HG03354 (cell line): ENCODE data around the gene GPX8.

Experiments used
- ATAC-seq: cut with Tn5 transposase; IDR thresholded peaks from one replicate; pipeline ENCODE4 v1.9.1; 2021; ENCODE audit warnings: mild to moderate bottlenecking; ENCODE audit not compliant: unreplicated experiment, poor library complexity, severe bottlenecking

Gene GPX8

GRCh38 chr5:55172051-55172899, 12.3 kb downstream of the GPX8 start:
- ATAC-seq, result peak; percentile 75

- ATAC-seq, result peak; percentile 89
Measured at GRCh38 chr5:55172937-55173686, 13.1 kb downstream of the GPX8 start, which contains the start of gene CDC20B. TSS of gene CDC20B (minus strand) at chr5:55173177. CDS start at chr5:55173000, 177 bp downstream.

DNA sequence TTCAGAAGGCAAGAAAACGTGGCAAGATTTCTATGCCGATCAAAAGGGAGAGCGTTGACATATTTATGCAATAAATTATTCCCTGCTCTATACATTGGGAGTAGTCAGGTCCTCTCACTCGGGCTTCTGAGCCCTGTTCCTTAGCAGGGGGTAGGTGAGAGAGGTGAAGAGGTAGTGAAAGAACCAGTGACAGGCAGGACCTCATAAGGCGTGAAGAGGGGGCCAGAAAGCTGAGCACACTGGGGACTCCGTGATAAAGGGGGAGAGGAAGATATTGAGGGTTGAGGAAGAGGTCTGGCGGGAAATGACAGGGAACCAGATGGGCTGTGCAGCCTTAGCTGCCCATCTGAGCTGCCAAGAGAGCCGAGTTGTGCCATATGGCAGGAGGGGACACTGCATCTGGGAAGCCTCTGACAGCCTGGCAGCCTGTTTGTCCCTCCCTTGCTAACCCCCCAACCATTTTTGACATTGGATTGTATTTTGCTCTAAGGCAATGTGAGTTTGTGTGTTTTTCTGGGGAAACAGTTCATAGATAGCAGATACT, 13.8 kb downstream of the GPX8 start:
- ATAC-seq, result peak; percentile 7

GRCh38 chr5:55175781-55176175, 15.8 kb downstream of the GPX8 start:
- ATAC-seq, result no peak

DNA sequence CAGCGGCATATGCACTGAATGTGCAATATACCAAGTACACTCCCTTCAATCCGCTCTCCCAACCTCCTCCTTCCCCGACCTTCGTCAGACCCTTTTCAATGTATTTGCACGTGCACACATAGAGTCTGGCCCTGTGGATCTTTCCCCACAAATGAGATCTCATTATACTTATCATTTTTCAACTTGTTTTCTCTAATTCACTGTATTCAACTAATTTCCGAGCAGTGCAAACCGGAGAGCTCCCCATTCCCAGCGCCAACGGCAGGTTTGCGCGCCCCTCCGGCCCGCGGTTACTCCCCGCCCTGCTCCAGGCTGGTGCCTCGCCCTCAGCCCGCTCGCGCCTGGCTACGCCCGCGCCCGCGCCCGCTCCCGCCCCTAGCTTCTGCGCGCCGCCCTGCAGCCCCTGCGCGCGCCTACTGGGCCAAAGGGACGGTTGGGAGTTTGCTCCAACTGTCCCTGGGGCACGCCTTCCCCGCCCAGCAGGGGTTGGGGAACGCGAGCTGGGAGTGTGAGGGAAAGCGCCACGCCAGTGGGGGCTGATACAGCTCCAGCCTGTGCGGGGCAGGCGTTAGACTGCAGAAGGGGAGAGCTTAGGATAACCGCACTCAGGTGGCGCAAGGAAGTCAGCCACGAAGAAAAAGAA, 16.3 kb downstream of the GPX8 start:
- ATAC-seq, result no peak

DNA sequence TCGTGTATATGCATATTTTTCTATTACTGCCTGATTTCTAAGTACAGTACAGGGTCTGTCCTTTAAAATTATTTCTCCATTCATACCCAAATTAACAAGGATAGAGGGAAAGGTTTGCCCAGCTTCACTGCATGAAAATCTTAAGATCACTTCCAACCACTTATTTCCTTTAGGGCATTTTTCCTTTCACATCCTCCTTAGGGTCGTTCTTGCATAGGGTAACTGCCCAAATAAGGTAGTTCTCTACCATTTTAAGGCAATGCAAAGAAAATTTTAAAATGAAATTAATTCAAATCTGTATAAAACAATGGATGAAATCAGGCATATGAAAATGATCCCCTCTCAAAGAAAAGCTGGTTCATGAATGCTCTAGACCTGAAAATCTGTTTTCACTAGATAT, 17.1 kb downstream of the GPX8 start:
- ATAC-seq, result no peak

DNA sequence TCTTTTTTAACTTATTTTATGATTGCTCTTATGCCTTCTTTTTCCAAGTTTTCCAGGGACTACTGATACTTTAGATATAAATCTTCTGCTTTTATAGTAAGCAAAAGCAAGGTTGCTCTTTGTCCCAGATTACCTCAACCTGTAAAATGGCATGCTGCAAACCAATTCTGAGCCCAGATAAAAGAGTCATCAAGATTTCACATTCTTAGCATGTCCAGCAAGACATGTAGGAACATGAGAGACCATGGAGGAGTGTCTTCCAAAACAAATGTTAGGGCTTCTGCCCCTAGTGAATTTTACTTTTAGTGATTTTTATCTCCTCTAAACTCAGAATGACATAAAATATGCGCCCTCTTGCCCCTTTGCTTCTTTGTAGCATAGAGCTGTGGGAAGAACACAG, 20.0 kb downstream of the GPX8 start:
- ATAC-seq, result no peak

DNA sequence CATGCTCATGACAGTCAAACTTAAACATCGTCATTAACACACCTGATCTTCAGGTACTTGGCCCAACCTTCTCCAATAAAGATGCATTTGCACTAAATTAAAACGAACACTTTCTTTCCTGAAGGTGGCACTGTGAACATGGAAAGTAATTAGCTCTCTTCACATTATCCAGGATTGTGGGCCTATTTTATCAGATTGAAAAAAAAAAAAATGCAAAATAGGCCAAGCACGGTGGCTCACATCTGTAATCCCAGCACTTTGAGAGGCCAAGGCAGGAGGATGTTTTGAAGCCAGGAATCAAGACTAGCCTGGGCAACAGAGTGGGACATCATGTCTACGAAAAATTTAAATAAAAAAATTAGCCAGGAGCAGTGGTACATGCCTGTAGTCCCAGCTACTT, 27.4 kb downstream of the GPX8 start:
- no peak for ATAC-seq

DNA sequence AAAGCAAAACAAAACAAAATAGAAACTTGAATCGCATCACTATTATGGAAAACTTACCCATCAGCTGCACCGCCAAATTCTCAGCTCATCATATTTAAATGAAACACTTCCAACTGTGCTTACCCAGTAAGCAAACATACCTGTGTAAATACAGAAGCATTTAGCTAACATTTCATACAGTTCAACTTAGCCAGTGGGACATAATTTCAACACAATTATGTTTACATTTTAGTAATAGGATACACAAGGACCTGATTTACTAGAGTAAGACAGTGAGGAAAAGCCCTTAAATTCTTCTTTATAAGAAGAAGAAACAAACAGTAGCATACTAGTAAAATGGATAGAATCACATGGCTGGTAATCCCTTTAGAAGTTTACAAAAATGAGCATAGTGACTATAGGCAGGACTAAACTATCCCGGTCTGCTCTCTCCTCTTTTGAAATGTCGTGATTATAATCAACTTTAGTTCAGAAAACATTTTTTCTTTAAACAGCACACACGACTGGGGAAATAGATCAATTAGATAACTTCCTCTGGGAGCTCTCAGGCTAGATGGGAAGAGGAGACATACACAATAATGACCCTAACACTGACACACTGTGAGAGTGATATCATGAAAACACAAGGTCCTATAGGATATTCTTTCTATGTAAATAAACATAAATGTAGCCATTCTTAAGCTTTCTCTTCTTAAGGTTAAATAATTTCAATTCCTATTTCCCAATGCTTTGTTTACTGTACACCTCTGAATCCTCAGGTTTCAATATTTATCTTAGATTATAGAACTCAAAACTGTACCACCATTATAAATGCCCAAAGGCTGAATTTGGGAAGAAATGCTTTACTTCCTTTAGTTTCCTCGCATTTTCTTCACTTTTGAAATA, 28.9 kb downstream of the GPX8 start:
- ATAC-seq, result no peak

DNA sequence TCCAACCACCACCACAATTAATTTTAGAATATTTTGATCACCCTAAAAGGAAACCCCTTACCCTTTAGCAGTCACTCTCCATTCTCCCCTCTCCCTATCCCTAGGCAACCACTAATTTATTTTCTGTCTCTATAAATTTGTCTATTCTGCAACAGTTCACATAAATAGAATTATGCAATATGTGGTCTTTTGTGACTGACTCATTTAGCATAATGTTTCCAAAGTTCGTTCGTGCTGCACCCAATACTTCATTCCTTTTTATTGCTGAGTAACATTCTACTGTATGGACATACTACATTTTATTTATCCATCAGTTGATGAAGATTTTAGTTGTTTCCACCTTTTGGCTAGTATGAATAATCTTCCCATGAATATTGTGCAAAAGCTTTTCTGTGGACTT, 31.2 kb downstream of the GPX8 start:
- no peak for ATAC-seq

GRCh38 chr5:55205001-55205400, 45.0 kb downstream of the GPX8 start:
- no peak for ATAC-seq

GRCh38 chr5:55211184-55211874, 51.4 kb downstream of the GPX8 start:
- ATAC-seq, result no peak
